GM21529 (cell line): ENCODE results near the gene RPGRIP1L.
"Not testable (repeated sequence)": the region's sequence is repeated elsewhere in the genome, so short reads cannot be mapped to it uniquely, and the experiment has no call there.

Source experiments
- ATAC-seq: cut with Tn5 transposase; IDR thresholded peaks from one replicate; pipeline ENCODE4 v1.9.1; 2021; ENCODE audit not compliant: unreplicated experiment

The RPGRIP1L gene

GRCh38 chr16:53713403-53714204, 9.9 kb upstream of the RPGRIP1L start:
- no peak for ATAC-seq

GRCh38 chr16:53712065-53712464, 8.4 kb upstream of the RPGRIP1L start:
- no peak for ATAC-seq

- ATAC-seq = no peak
These were observed 7.7 kb upstream of the RPGRIP1L start for GRCh38 chr16:53711390-53711789.

- no peak for ATAC-seq
These were observed 4.8 kb upstream of the RPGRIP1L start for GRCh38 chr16:53708490-53708889.

GRCh38 chr16:53707671-53708070, 4.0 kb upstream of the RPGRIP1L start:
- no peak for ATAC-seq

- no peak for ATAC-seq
These were observed 770 bp upstream of the RPGRIP1L start for GRCh38 chr16:53704445-53704813.

- ATAC-seq = not testable (repeated sequence)
These were observed 5.4 kb downstream of the RPGRIP1L start for GRCh38 chr16:53698271-53698670.

GRCh38 chr16:53695070-53695469, 8.6 kb downstream of the RPGRIP1L start:
- no peak for ATAC-seq

GRCh38 chr16:53693320-53693719, 10.3 kb downstream of the RPGRIP1L start:
- ATAC-seq = no peak

- no peak for ATAC-seq
These were observed 11.5 kb downstream of the RPGRIP1L start for GRCh38 chr16:53692146-53692545.

GRCh38 chr16:53690771-53691170, 12.9 kb downstream of the RPGRIP1L start:
- no peak for ATAC-seq

- no peak for ATAC-seq
These were observed 14.0 kb downstream of the RPGRIP1L start for GRCh38 chr16:53689636-53690035.

- ATAC-seq = no peak
These were observed 16.9 kb downstream of the RPGRIP1L start for GRCh38 chr16:53686710-53687109.

GRCh38 chr16:53685334-53685733, 18.3 kb downstream of the RPGRIP1L start:
- ATAC-seq = not testable (repeated sequence)

- no peak for ATAC-seq
These were observed 22.3 kb downstream of the RPGRIP1L start for GRCh38 chr16:53681354-53681753.

- ATAC-seq = no peak
These were observed 22.9 kb downstream of the RPGRIP1L start for GRCh38 chr16:53680756-53681155.

GRCh38 chr16:53678756-53679343, 24.8 kb downstream of the RPGRIP1L start:
- ATAC-seq = no peak

GRCh38 chr16:53678155-53678554, 25.5 kb downstream of the RPGRIP1L start:
- no peak for ATAC-seq

GRCh38 chr16:53673189-53673588, 30.5 kb downstream of the RPGRIP1L start:
- no peak for ATAC-seq

- no peak for ATAC-seq
These were observed 31.2 kb downstream of the RPGRIP1L start for GRCh38 chr16:53672461-53672860.

- ATAC-seq = no peak
These were observed 34.8 kb downstream of the RPGRIP1L start for GRCh38 chr16:53668869-53669268.

GRCh38 chr16:53666786-53667415, 36.8 kb downstream of the RPGRIP1L start:
- ATAC-seq = no peak
